Coronary artery (tissue), 2 donors: ENCODE results near the gene COPS9.

Experiments
- DNase-seq: peaks from one replicate; pipeline ENCODE4 v3.0.0-alpha.2; 2017; ENCODE audit warnings: low spot score
- H3K27ac ChIP-seq, 2 donors: fragments of 200-600 bp; sonication (generic); one replicate each; pipeline ENCODE4 v1.5.1; 2016 to 2019
- H3K4me3 ChIP-seq: fragments of 200-600 bp; sonication (generic); 2 replicates; pipeline ENCODE4 v1.5.1; 2016; ENCODE audit warnings: mild to moderate bottlenecking, moderate library complexity
- CTCF ChIP-seq: fragments of 200-600 bp; sonication (generic); IDR thresholded peaks from one replicate; pipeline ENCODE4 v1.5.1; 2019; ENCODE audit warnings: antibody characterized with exemption

Gene COPS9

DNA sequence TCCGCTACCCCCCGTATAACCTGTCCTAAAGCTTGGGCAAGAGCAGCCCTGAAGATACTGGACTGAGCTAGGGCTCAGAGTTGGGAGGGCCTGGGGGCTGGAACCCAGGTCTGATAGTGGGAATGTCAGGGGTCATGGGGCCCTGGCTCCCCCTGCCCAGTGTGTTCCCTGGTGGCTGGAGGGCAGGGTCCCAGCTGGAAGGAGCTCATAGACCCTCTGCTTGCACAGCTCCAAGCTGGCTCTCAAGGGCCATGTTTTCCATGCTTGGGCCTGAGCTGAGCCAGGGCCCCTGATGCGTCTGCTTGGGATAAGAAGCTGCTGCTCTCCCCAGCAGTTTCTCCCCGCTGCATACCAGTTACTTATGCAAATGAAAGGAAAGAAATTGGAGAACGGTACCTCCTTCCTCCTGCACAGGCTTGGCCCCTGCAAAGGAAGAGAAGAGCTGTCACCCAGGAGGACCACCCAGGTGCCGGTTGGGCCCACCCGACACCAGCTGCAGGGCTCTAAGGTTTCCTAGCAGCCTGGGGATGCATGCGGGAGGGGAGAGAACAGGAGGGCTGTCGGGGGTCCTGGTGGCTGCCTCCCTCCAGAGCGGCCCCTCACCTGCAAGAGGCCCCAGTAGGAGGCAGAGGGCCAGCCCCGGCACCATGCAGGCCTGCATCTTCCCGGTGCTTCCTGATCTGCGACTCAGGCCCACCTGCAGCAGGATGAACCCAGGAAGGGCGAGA, 3.7 kb upstream of the COPS9 start:
- no peak for TF ChIP-seq CTCF
- no peak for DNase-seq

DNA sequence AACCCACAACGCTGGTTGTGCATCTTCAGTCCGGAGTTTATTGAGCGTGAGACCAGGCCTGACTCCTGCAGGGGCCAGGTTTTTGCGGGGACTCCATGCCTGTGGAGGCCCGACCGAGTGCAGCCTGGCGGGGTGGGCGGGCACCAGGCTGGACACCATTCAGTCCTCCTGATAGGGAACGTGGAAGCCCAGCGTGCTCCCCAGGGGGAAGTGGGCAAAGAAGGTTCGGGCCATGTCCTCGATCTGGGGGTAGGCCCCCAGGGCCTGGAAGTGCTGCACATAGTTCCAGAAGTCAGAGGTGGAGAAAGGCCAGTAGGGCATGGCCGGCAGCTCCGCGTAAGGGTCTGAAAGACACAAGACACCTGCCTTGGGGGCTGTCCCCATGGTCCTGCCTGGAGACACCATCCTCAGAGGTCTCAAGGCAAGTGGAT, 2.9 kb upstream of the COPS9 start:
- peak; percentile 63 for DNase-seq
- H3K27ac ChIP-seq, result no peak overlapping the region
- no peak for TF ChIP-seq CTCF
- no peak overlapping the region for H3K4me3 ChIP-seq

More for the DNA sequence above, 3.7 kb upstream of the COPS9 start:
- Histone ChIP-seq H3K4me3 (no peak overlapping the region), H3K27ac (no peak overlapping the region)

- H3K27ac ChIP-seq, result no peak overlapping the region
- no peak overlapping the region for H3K4me3 ChIP-seq
- no peak for TF ChIP-seq CTCF
- no peak for DNase-seq
Measured at GRCh38 chr2:240138254-240138984, 2.3 kb upstream of the COPS9 start.

- no peak overlapping the region for H3K4me3 ChIP-seq
- TF ChIP-seq CTCF, result no peak
- DNase-seq, result no peak
- no peak overlapping the region for H3K27ac ChIP-seq
Measured at GRCh38 chr2:240137596-240138253, 1.6 kb upstream of the COPS9 start.

GRCh38 chr2:240136671-240137292, 677 bp upstream of the COPS9 start:
- peak overlapping the region; percentile 99 for H3K4me3 ChIP-seq
- DNase-seq, result peak; percentile 60
- TF ChIP-seq CTCF, result no peak
- H3K27ac ChIP-seq, result no peak overlapping the region

DNA sequence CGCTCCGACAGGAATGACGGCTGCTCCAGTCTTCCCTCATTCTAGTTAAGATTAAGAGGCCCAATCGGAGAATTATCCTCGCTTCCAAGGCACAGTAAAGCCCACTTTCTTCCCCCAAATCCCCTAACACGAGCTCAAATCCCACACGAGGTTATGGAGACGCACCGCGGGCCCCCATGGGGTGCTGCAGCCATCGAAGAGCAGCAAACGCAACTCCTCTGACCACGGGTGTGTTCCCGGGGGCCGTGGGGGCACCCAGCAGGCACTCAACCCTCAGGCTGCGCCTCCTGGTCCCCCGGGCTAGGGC, 446 bp downstream of the COPS9 start:
- DNase-seq, result no peak
- H3K4me3 ChIP-seq, result peak overlapping the region; percentile 99
- peak overlapping the region; percentile 32 to 79 for H3K27ac ChIP-seq
- no peak for TF ChIP-seq CTCF
